ENCODE measurements around the gene NHLRC1. TPM values are rescaled to one million over a fixed set of nuclear protein-coding genes. Genes with fewer than 3 reads are reported as not detected.

Gene NHLRC1
- total RNA-seq, 1 experiment from 2014 or later = 1.4 TPM

- TF ChIP-seq, protein P1, sequence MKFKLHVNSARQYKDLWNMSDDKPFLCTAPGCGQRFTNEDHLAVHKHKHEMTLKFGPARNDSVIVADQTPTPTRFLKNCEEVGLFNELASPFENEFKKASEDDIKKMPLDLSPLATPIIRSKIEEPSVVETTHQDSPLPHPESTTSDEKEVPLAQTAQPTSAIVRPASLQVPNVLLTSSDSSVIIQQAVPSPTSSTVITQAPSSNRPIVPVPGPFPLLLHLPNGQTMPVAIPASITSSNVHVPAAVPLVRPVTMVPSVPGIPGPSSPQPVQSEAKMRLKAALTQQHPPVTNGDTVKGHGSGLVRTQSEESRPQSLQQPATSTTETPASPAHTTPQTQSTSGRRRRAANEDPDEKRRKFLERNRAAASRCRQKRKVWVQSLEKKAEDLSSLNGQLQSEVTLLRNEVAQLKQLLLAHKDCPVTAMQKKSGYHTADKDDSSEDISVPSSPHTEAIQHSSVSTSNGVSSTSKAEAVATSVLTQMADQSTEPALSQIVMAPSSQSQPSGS (CRISPR knock-in tag; IDR thresholded peaks at IDR 0.05; ENCODE audit: borderline replicate concordance, low read depth) = no peak
- TF ChIP-seq JAZF1 (CRISPR knock-in tag; IDR thresholded peaks at IDR 0.05) = no peak
- TF ChIP-seq, protein P2, sequence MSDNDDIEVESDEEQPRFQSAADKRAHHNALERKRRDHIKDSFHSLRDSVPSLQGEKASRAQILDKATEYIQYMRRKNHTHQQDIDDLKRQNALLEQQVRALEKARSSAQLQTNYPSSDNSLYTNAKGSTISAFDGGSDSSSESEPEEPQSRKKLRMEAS (CRISPR knock-in tag; IDR thresholded peaks at IDR 0.05) = no peak
- no peak for TF ChIP-seq CREB1 (CRISPR knock-in tag; IDR thresholded peaks at IDR 0.05)
- no peak for TF ChIP-seq AFF4 (CRISPR knock-in tag; IDR thresholded peaks at IDR 0.05; ENCODE audit: borderline replicate concordance)
These were observed 33.8 kb downstream of the NHLRC1 start (continued) for GRCh38 chr6:18088419-18089296.

GRCh38 chr6:18087396-18088165 is 34.9 kb downstream of the NHLRC1 start:
- Mint-ChIP-seq H3K4me3 (no peak overlapping the region), H3K4me1 (peaks cover 2% of the 10 kb centered on the region; the same call in 1 of the 2 replicates), H3K9me3 (peaks cover 33% of the 10 kb centered on the region), H3K27me3 (ENCODE audit: low read depth) (no peaks in the 10 kb centered on the region), H3K36me3 (peaks cover 11% of the 10 kb centered on the region), H3K27ac (no peak overlapping the region)
- DNase-seq (ENCODE audit: low spot score) (no peak), ATAC-seq (no peak)
- ChIA-PET POLR2A (interaction anchor here (0.6 kb wide), 1 partner anchor 27 kb away, joined by 3 read pairs; no protein-coding TSS in a partner anchor), CTCF (no interaction called here)
- TF ChIP-seq ZNF423 (CRISPR knock-in tag; IDR thresholded peaks at IDR 0.05) (peak; percentile 65; the same call in 1 of the 2 replicates), ESRRA (CRISPR knock-in tag; IDR thresholded peaks at IDR 0.05; ENCODE audit: borderline replicate concordance) (no peak)

- CTCF ChIA-PET = no interaction called here
- Mint-ChIP-seq H3K4me3 (no peak overlapping the region), H3K27ac (no peak overlapping the region), H3K27me3 (ENCODE audit: low read depth) (no peaks in the 10 kb centered on the region), H3K36me3 (no peaks in the 10 kb centered on the region), H3K4me1 (no peaks in the 10 kb centered on the region), H3K9me3 (peaks cover 8% of the 10 kb centered on the region)
- DNase-seq (ENCODE audit: low spot score) = no peak
- POLR2A ChIA-PET = no interaction called here
- no peak for ATAC-seq
- TF ChIP-seq ELF4 (CRISPR knock-in tag; IDR thresholded peaks at IDR 0.05; ENCODE audit: low read depth) = no peak
- peak; percentile 70 for TF ChIP-seq GABPB1 (CRISPR knock-in tag; IDR thresholded peaks at IDR 0.05)
These were observed 41.3 kb downstream of the NHLRC1 start for GRCh38 chr6:18081025-18081668.

DNA sequence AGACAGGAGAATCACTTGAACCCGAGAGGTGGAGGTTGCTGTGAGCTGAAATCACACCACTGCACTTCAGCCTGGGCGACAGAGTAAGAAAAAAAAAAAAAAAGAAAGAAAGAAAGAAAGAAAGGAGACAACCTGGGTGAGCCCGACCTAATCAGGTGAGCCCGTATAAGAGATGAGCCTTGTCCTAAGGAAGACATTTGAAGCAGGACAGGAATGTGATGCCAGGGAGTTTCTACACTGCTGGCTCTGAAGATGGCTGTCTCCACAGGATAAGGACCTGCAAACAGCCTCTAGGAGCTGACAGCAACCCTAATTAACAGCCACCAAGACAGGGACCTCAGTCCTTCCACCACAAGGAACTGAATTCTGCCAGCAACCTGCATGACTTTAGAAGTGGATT is 41.9 kb downstream of the NHLRC1 start:
- H3K36me3 Mint-ChIP-seq = peaks cover 4% of the 10 kb centered on the region
- TF ChIP-seq FOXK1 (CRISPR knock-in tag; IDR thresholded peaks at IDR 0.05) = no peak
- TF ChIP-seq NFE2L1 (CRISPR knock-in tag; IDR thresholded peaks at IDR 0.05) = no peak
- no peak for TF ChIP-seq ZNF671 (CRISPR knock-in tag; IDR thresholded peaks at IDR 0.05)
- TF ChIP-seq ZNF317 (CRISPR knock-in tag; IDR thresholded peaks at IDR 0.05; ENCODE audit: borderline replicate concordance, low read depth) = no peak
- no peak for TF ChIP-seq CBFB (CRISPR knock-in tag; IDR thresholded peaks at IDR 0.05; ENCODE audit: low read depth)
- no peak for TF ChIP-seq JUN (CRISPR knock-in tag; IDR thresholded peaks at IDR 0.05)
- no peak for TF ChIP-seq OVOL2 (CRISPR knock-in tag; IDR thresholded peaks at IDR 0.05; ENCODE audit: borderline replicate concordance)
- no peak for TF ChIP-seq MXD4 (CRISPR knock-in tag; IDR thresholded peaks at IDR 0.05; ENCODE audit: borderline replicate concordance)
- TF ChIP-seq, protein P3, sequence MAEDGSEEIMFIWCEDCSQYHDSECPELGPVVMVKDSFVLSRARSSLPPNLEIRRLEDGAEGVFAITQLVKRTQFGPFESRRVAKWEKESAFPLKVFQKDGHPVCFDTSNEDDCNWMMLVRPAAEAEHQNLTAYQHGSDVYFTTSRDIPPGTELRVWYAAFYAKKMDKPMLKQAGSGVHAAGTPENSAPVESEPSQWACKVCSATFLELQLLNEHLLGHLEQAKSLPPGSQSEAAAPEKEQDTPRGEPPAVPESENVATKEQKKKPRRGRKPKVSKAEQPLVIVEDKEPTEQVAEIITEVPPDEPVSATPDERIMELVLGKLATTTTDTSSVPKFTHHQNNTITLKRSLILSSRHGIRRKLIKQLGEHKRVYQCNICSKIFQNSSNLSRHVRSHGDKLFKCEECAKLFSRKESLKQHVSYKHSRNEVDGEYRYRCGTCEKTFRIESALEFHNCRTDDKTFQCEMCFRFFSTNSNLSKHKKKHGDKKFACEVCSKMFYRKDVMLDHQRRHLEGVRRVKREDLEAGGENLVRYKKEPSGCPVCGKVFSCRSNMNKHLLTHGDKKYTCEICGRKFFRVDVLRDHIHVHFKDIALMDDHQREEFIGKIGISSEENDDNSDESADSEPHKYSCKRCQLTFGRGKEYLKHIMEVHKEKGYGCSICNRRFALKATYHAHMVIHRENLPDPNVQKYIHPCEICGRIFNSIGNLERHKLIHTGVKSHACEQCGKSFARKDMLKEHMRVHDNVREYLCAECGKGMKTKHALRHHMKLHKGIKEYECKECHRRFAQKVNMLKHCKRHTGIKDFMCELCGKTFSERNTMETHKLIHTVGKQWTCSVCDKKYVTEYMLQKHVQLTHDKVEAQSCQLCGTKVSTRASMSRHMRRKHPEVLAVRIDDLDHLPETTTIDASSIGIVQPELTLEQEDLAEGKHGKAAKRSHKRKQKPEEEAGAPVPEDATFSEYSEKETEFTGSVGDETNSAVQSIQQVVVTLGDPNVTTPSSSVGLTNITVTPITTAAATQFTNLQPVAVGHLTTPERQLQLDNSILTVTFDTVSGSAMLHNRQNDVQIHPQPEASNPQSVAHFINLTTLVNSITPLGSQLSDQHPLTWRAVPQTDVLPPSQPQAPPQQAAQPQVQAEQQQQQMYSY (CRISPR knock-in tag; IDR thresholded peaks at IDR 0.05) = no peak
- TF ChIP-seq SP1 (CRISPR knock-in tag; conservative IDR thresholded peaks at IDR 0.05) = no peak

More for the DNA sequence above, 41.9 kb downstream of the NHLRC1 start:
- ATAC-seq = no peak
- POLR2A ChIA-PET = no interaction called here
- H3K4me1 Mint-ChIP-seq = no peaks in the 10 kb centered on the region
- H3K9me3 Mint-ChIP-seq = peaks cover 12% of the 10 kb centered on the region
- no peak overlapping the region for H3K4me3 Mint-ChIP-seq
- H3K27ac Mint-ChIP-seq = no peak overlapping the region
- H3K27me3 Mint-ChIP-seq (ENCODE audit: low read depth) = no peaks in the 10 kb centered on the region
- DNase-seq (ENCODE audit: low spot score) = no peak
- CTCF ChIA-PET = no interaction called here

Measured in WTC11 (cell line).